ENCODE results near the gene COTL1.

COTL1 gene

GRCh38 chr16:84557504-84557903, 60.4 kb downstream of the COTL1 start:
- H3K4me3 ChIP-seq (ENCODE audit: low read length): no peak overlapping the region
- no peak for DNase-seq (ENCODE audit: low read depth)
- no peak for TF ChIP-seq CTCF (conservative IDR thresholded peaks at IDR 0.05; ENCODE audit: low read length)

DNA sequence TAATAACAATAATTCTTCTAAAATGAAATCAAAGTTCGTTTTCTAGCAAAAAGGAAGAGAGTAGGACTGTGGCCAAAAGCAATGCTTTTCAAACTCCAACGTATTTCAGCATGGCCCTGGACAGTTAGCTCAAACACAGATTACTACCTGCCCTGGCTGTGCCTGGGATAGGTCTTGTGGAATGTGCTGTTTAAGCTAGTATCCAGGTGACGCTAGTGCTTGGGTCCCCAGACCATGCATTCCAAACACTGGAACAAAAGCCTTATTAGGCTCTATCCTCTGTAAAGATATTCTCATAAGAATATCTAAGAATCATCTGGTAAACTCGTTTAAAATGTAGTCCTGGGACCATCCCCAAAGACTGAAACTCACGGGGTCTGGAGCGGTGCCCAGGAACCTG, 60.8 kb downstream of the COTL1 start:
- no peak for TF ChIP-seq CTCF (conservative IDR thresholded peaks at IDR 0.05; ENCODE audit: low read length)

GRCh38 chr16:84555418-84556196, 62.3 kb downstream of the COTL1 start:
- DNase-seq (ENCODE audit: low read depth): no peak
- no peak overlapping the region for H3K4me3 ChIP-seq (ENCODE audit: low read length)
- no peak for TF ChIP-seq CTCF (conservative IDR thresholded peaks at IDR 0.05; ENCODE audit: low read length)

More for the DNA sequence above, 60.8 kb downstream of the COTL1 start:
- H3K4me3 ChIP-seq (ENCODE audit: low read length): no peak overlapping the region
- no peak for DNase-seq (ENCODE audit: low read depth)

GRCh38 chr16:84554627-84555328, 63.1 kb downstream of the COTL1 start:
- no peak for TF ChIP-seq CTCF (conservative IDR thresholded peaks at IDR 0.05; ENCODE audit: low read length)
- H3K4me3 ChIP-seq (ENCODE audit: low read length): no peak overlapping the region
- no peak for DNase-seq (ENCODE audit: low read depth)

GRCh38 chr16:84553873-84554399, 63.9 kb downstream of the COTL1 start:
- H3K4me3 ChIP-seq (ENCODE audit: low read length): no peak overlapping the region
- no peak for DNase-seq (ENCODE audit: low read depth)
- no peak for TF ChIP-seq CTCF (conservative IDR thresholded peaks at IDR 0.05; ENCODE audit: low read length)

GRCh38 chr16:84552135-84552534, 65.7 kb downstream of the COTL1 start:
- no peak for TF ChIP-seq CTCF (conservative IDR thresholded peaks at IDR 0.05; ENCODE audit: low read length)
- DNase-seq (ENCODE audit: low read depth): no peak
- no peak overlapping the region for H3K4me3 ChIP-seq (ENCODE audit: low read length)

Data from AG10803 (cell line).